H9 (cell line): ENCODE measurements around the gene DKKL1. TPM values are rescaled to one million over a fixed set of nuclear protein-coding genes. Genes with fewer than 3 reads are reported as not detected.

Experiments
- DNase-seq: peaks from one replicate; pipeline ENCODE4 v3.0.0-alpha.2; 2017
- H2AFZ ChIP-seq: one replicate; pipeline ENCODE4 v1.6.1; 2013; ENCODE audit warnings: mild to moderate bottlenecking, low read length, control low read depth, moderate library complexity
- H2AK5ac ChIP-seq: 2 replicates; pipeline ENCODE4 v1.6.1; 2013; ENCODE audit warnings: low read length, control low read depth, mixed read lengths; ENCODE audit not compliant: insufficient read length
- H2BK120ac ChIP-seq: one replicate; pipeline ENCODE4 v1.6.1; 2013; ENCODE audit warnings: low read depth, mild to moderate bottlenecking, low read length, control low read depth, inconsistent platforms; ENCODE audit not compliant: poor library complexity, severe bottlenecking
- H2BK12ac ChIP-seq: 2 replicates; pipeline ENCODE4 v1.6.1; 2013; ENCODE audit warnings: low read length, control low read depth, mixed read lengths, low read depth; ENCODE audit not compliant: insufficient read length
- H2BK15ac ChIP-seq: 2 replicates; pipeline ENCODE4 v1.6.1; 2013; ENCODE audit warnings: low read depth, low read length, control low read depth
- H2BK20ac ChIP-seq: one replicate; pipeline ENCODE4 v1.6.1; 2013; ENCODE audit warnings: low read depth, mild to moderate bottlenecking, low read length, control low read depth, inconsistent platforms; ENCODE audit not compliant: poor library complexity, severe bottlenecking
- H2BK5ac ChIP-seq: 2 replicates; pipeline ENCODE4 v1.6.1; 2013; ENCODE audit warnings: low read length, control low read depth, mixed read lengths; ENCODE audit not compliant: insufficient read length
- H3K14ac ChIP-seq: 2 replicates; pipeline ENCODE4 v1.6.1; 2013; ENCODE audit warnings: low read length, control low read depth; ENCODE audit not compliant: insufficient read depth
- H3K18ac ChIP-seq: 2 replicates; pipeline ENCODE4 v1.6.1; 2013; ENCODE audit warnings: low read depth, mild to moderate bottlenecking, mixed read lengths, low read length, control low read depth; ENCODE audit not compliant: insufficient read length
- H3K23ac ChIP-seq: 2 replicates; pipeline ENCODE4 v1.6.1; 2013; ENCODE audit warnings: low read length, control low read depth, mixed read lengths, low read depth; ENCODE audit not compliant: insufficient read length
- H3K23me2 ChIP-seq: 2 replicates; pipeline ENCODE4 v1.6.1; 2013; ENCODE audit warnings: low read depth, mild to moderate bottlenecking, mixed read lengths, low read length, control low read depth; ENCODE audit not compliant: insufficient read length, poor library complexity, severe bottlenecking
- H3K27ac ChIP-seq: 2 replicates; pipeline ENCODE4 v1.5.1; 2013; ENCODE audit warnings: low read length, control low read depth, mixed read lengths, low read depth; ENCODE audit not compliant: insufficient read length
- H3K27me3 ChIP-seq: 2 replicates; pipeline ENCODE4 v1.6.1; 2013; ENCODE audit warnings: low read length, control low read depth, inconsistent platforms; ENCODE audit not compliant: insufficient read depth
- H3K4ac ChIP-seq: 2 replicates; pipeline ENCODE4 v1.6.1; 2013; ENCODE audit warnings: low read depth, mild to moderate bottlenecking, control low read depth, inconsistent platforms, low read length, moderate library complexity
- H3K4me1 ChIP-seq: 2 replicates; pipeline ENCODE4 v1.6.1; 2013; ENCODE audit warnings: low read length, control low read depth, inconsistent platforms; ENCODE audit not compliant: insufficient read depth
- H3K4me2 ChIP-seq: 2 replicates; pipeline ENCODE4 v1.6.1; 2013; ENCODE audit warnings: low read length, control low read depth, mixed read lengths; ENCODE audit not compliant: insufficient read length, insufficient read depth
- H3K56ac ChIP-seq: 2 replicates; pipeline ENCODE4 v1.6.1; 2013; ENCODE audit warnings: low read depth, mild to moderate bottlenecking, mixed read lengths, low read length, control low read depth; ENCODE audit not compliant: insufficient read length
- H3K79me1 ChIP-seq: 2 replicates; pipeline ENCODE4 v1.6.1; 2013; ENCODE audit warnings: low read depth, mild to moderate bottlenecking, moderate library complexity, low read length, control low read depth, inconsistent platforms; ENCODE audit not compliant: insufficient read depth, poor library complexity, severe bottlenecking
- H3K79me2 ChIP-seq: 2 replicates; pipeline ENCODE4 v1.6.1; 2013; ENCODE audit warnings: low read length, control low read depth, inconsistent platforms; ENCODE audit not compliant: insufficient read depth
- H3K9ac ChIP-seq: 2 replicates; pipeline ENCODE4 v1.6.1; 2013; ENCODE audit warnings: low read length, control low read depth, mixed read lengths; ENCODE audit not compliant: insufficient read length; ENCODE audit errors: extremely low read depth
- H3K9me3 ChIP-seq: one replicate; pipeline ENCODE4 v1.6.1; 2013; ENCODE audit warnings: low read depth, low read length, inconsistent platforms; ENCODE audit not compliant: control insufficient read depth
- H3T11ph ChIP-seq: one replicate; pipeline ENCODE4 v1.6.1; 2013; ENCODE audit warnings: mild to moderate bottlenecking, low read length, control low read depth, inconsistent platforms
- H4K20me1 ChIP-seq: one replicate; pipeline ENCODE4 v1.6.1; 2013; ENCODE audit not compliant: control insufficient read depth, insufficient read length, insufficient read depth
- H4K5ac ChIP-seq: 2 replicates; pipeline ENCODE4 v1.6.1; 2013; ENCODE audit warnings: low read depth, mild to moderate bottlenecking, mixed read lengths, low read length, control low read depth; ENCODE audit not compliant: insufficient read length
- H4K8ac ChIP-seq: replicated peaks from 2 replicates; pipeline ENCODE4 v1.6.1; 2013; ENCODE audit warnings: low read length, control low read depth, mixed read lengths, low read depth; ENCODE audit not compliant: insufficient read length
- H4K91ac ChIP-seq: 2 replicates; pipeline ENCODE4 v1.6.1; 2013; ENCODE audit warnings: low read depth, mild to moderate bottlenecking, moderate library complexity, mixed read lengths, low read length, control low read depth; ENCODE audit not compliant: insufficient read length
- H3K27ac Mint-ChIP-seq, 3 experiments: 2 replicates in 2 of 3; 3 replicates in 1 of 3; pipeline ENCODE4 v1.8.0; 2020 to 2021; ENCODE audit warnings: mixed read lengths in 3 of 3, mild to moderate bottlenecking in 1 of 3, moderate library complexity in 1 of 3
- H3K27me3 Mint-ChIP-seq: 2 replicates; pipeline ENCODE4 v1.8.0; 2021; ENCODE audit warnings: low read depth, mild to moderate bottlenecking, moderate library complexity, mixed read lengths
- H3K36me3 Mint-ChIP-seq, 3 experiments: 2 replicates in 2 of 3; 3 replicates in 1 of 3; pipeline ENCODE4 v1.8.0; 2020 to 2021; ENCODE audit warnings: low read depth in 3 of 3, mixed read lengths in 3 of 3; ENCODE audit not compliant: insufficient read depth in 1 of 3
- H3K4me1 Mint-ChIP-seq, 2 experiments: 2 replicates each; pipeline ENCODE4 v1.8.0; 2020; ENCODE audit warnings: mixed read lengths in 2 of 2
- H3K4me3 Mint-ChIP-seq, 2 experiments: 2 replicates in 1 of 2; 3 replicates in 1 of 2; pipeline ENCODE4 v1.8.0; 2020 to 2021; ENCODE audit warnings: mild to moderate bottlenecking in 2 of 2, mixed read lengths in 2 of 2, moderate library complexity in 1 of 2
- H3K9me3 Mint-ChIP-seq, 2 experiments: 2 replicates in 1 of 2; 3 replicates in 1 of 2; pipeline ENCODE4 v1.8.0; 2020; ENCODE audit warnings: mild to moderate bottlenecking in 2 of 2, mixed read lengths in 2 of 2, moderate library complexity in 1 of 2
- WGBS: extraction: QIAGEN DNeasy Blood & Tissue Kit; methylation state at CpG from one replicate; pipeline ENCODE4 v1.1.7; 2013; ENCODE audit warnings: missing lambda C conversion rate, low lambda C conversion rate, mixed read lengths; ENCODE audit not compliant: insufficient read length; ENCODE audit errors: extremely low coverage; 5-methylcytosine and 5-hydroxymethylcytosine counted together
- total RNA-seq: library from RNA; stranded (reverse); gene quantifications from 2 replicates; pipeline ENCODE4 v1.2.1, GENCODE V29; 2021
- TF ChIP-seq, protein P1 (sequence below): fragments of 200-600 bp; sonication (generic); conservative IDR thresholded peaks from 3 replicates; pipeline ENCODE4 v1.8.0; 2021; ENCODE audit warnings: antibody characterized with exemption, mild to moderate bottlenecking

Gene DKKL1
- total RNA-seq, 1 experiment from 2014 or later: 3.5 TPM

DNA sequence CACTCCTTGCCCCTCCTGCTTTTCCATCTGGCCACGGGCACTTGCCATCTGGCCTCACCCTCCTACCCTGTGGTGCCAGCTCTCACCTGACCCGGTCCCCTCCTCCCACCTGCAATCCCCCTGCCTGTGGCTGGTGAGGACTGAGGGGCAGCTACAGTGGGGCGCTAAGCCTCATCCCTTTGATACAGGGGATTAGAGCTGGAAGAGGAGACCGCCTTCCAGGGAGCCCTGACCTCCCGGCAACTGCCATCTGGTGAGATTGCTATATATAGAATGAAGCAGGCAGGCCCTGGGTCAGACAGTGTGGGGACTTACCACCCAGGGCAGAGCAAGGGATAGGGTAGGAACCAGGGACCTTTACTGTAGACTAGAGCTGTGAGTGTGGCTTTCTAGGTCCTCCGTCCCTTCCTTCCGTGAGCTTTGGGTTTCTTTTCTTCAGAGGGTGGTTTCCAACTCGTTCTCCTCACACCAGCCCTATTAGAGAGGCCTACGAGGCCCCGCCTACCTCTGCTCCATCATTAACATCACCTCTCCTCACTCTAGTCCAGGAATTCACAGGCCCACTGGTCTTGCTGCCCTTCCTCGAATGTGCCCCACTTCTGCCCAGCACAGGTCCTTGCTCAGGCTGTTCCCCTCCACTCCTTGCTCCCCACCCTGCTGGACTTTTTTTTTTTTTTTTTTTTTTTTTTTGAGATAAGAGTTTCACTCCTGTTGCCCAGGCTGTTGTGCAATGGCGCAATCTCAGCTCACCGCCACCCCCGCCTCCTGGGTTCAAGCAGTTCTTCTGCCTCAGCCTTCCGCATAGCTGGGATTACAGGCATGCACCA is 32.1 kb downstream of the DKKL1 start:
- no peak overlapping the region for H2AK5ac ChIP-seq
- Mint-ChIP-seq H3K9me3 (no peaks in the 10 kb centered on the region; a peak in 1 of 5 replicates), H3K27ac (no peak overlapping the region), H3K27me3 (peaks cover 10% of the 10 kb centered on the region), H3K36me3 (no peaks in the 10 kb centered on the region), H3K4me1 (peaks cover 38 to 60% of the 10 kb centered on the region in 2 experiments), H3K4me3 (no peak overlapping the region)
- no peak overlapping the region for H4K5ac ChIP-seq
- H3K56ac ChIP-seq: no peak overlapping the region
- no peak overlapping the region for H3K23ac ChIP-seq
- no peak for DNase-seq
- no CpG with 5 or more reads among the region's 15 CpGs for WGBS
- H4K8ac ChIP-seq: no peak overlapping the region
- H3T11ph ChIP-seq: no peak overlapping the region
- H3K4me2 ChIP-seq: no peak overlapping the region
- no peaks in the 10 kb centered on the region for H3K79me1 ChIP-seq
- H2AFZ ChIP-seq: no peak overlapping the region
- no peaks in the 10 kb centered on the region for H3K4me1 ChIP-seq
- H3K18ac ChIP-seq: no peak overlapping the region
- H2BK15ac ChIP-seq: no peak overlapping the region
- TF ChIP-seq, protein P1, sequence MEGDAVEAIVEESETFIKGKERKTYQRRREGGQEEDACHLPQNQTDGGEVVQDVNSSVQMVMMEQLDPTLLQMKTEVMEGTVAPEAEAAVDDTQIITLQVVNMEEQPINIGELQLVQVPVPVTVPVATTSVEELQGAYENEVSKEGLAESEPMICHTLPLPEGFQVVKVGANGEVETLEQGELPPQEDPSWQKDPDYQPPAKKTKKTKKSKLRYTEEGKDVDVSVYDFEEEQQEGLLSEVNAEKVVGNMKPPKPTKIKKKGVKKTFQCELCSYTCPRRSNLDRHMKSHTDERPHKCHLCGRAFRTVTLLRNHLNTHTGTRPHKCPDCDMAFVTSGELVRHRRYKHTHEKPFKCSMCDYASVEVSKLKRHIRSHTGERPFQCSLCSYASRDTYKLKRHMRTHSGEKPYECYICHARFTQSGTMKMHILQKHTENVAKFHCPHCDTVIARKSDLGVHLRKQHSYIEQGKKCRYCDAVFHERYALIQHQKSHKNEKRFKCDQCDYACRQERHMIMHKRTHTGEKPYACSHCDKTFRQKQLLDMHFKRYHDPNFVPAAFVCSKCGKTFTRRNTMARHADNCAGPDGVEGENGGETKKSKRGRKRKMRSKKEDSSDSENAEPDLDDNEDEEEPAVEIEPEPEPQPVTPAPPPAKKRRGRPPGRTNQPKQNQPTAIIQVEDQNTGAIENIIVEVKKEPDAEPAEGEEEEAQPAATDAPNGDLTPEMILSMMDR: no peak
- H3K9ac ChIP-seq: no peak overlapping the region
- no peaks in the 10 kb centered on the region for H3K9me3 ChIP-seq
- H4K91ac ChIP-seq: no peak overlapping the region
- no peak overlapping the region for H2BK120ac ChIP-seq
- no peak overlapping the region for H2BK20ac ChIP-seq
- H3K79me2 ChIP-seq: no peaks in the 10 kb centered on the region
- H3K4ac ChIP-seq: no peak overlapping the region
- H2BK12ac ChIP-seq: no peak overlapping the region
- no peak overlapping the region for H3K14ac ChIP-seq
- H4K20me1 ChIP-seq: no peaks in the 10 kb centered on the region
- H3K23me2 ChIP-seq: no peaks in the 10 kb centered on the region
- H3K27ac ChIP-seq: no peak overlapping the region
- no peaks in the 10 kb centered on the region for H3K27me3 ChIP-seq
- H2BK5ac ChIP-seq: no peak overlapping the region
